Adrenal gland (tissue), 5 donors: ENCODE measurements around the gene LDB2.

Source experiments
- CTCF ChIP-seq, 6 experiments: fragments of 450-650 bp in 4 of 6; fragments of 200-600 bp in 2 of 6; sonication (generic) in 1 of 6; IDR thresholded peaks; 1 replicate in 5 of 6; 2 replicates in 1 of 6; pipeline versions ENCODE4 v1.5.1 to v1.8.0; 2016 to 2021; ENCODE audit warnings: antibody characterized with exemption in 6 of 6, mild to moderate bottlenecking in 2 of 6, moderate library complexity in 1 of 6
- POLR2A ChIP-seq, 2 donors: fragments of 450-650 bp; IDR thresholded peaks; one replicate each; pipeline ENCODE4 v1.6.1; 2017; ENCODE audit warnings: antibody characterized with exemption in 2 of 2, mild to moderate bottlenecking in 2 of 2, moderate library complexity in 1 of 2
- donor health status: DM: no; HTN: no; CAD: no.

- TF ChIP-seq CTCF (IDR thresholded peaks at IDR 0.05) (no peak), POLR2A (IDR thresholded peaks at IDR 0.05) (no peak)
Observed at GRCh38 chr4:16875487-16875886, 23.0 kb downstream of the LDB2 start.
